HAP-1 (cell line): ENCODE measurements around the gene VAC14.
"Not testable (repeated sequence)": the region's sequence is repeated elsewhere in the genome, so short reads cannot be mapped to it uniquely, and the experiment has no call there.

Source experiments
- DNase-seq, 2 experiments: peaks; one replicate each; pipeline ENCODE4 v3.0.0-alpha.2; 2016 to 2020; ENCODE audit warnings: low spot score in 2 of 2
- H3K27me3 ChIP-seq: fragments of 250-450 bp; sonication (Bioruptor Pico); 2 replicates; pipeline ENCODE4 v1.5.1; 2020; ENCODE audit warnings: low read depth, mild to moderate bottlenecking, moderate library complexity
- H3K36me3 ChIP-seq: fragments of 250-450 bp; sonication (Bioruptor Pico); replicated peaks from 2 replicates; pipeline ENCODE4 v1.5.1; 2020; ENCODE audit warnings: mild to moderate bottlenecking
- H3K4me1 ChIP-seq: fragments of 250-450 bp; sonication (Bioruptor Pico); 2 replicates; pipeline ENCODE4 v1.5.1; 2020; ENCODE audit warnings: mild to moderate bottlenecking
- H3K4me3 ChIP-seq: fragments of 250-450 bp; sonication (Bioruptor Pico); 2 replicates; pipeline ENCODE4 v1.5.1; 2020; ENCODE audit warnings: mild to moderate bottlenecking, moderate library complexity
- H3K9me3 ChIP-seq: fragments of 250-450 bp; sonication (Bioruptor Pico); 2 replicates; pipeline ENCODE4 v1.5.1; 2020; ENCODE audit warnings: mild to moderate bottlenecking, moderate library complexity
- in situ Hi-C: fragments of 300-500 bp; cut with MboI; formaldehyde crosslinking; loops from 3 replicates; pipeline ENCODE4 v1.14.3; 2020; ENCODE audit warnings: low sequenced_read_pairs, inconsistent platforms, mixed read lengths

Gene VAC14

DNA sequence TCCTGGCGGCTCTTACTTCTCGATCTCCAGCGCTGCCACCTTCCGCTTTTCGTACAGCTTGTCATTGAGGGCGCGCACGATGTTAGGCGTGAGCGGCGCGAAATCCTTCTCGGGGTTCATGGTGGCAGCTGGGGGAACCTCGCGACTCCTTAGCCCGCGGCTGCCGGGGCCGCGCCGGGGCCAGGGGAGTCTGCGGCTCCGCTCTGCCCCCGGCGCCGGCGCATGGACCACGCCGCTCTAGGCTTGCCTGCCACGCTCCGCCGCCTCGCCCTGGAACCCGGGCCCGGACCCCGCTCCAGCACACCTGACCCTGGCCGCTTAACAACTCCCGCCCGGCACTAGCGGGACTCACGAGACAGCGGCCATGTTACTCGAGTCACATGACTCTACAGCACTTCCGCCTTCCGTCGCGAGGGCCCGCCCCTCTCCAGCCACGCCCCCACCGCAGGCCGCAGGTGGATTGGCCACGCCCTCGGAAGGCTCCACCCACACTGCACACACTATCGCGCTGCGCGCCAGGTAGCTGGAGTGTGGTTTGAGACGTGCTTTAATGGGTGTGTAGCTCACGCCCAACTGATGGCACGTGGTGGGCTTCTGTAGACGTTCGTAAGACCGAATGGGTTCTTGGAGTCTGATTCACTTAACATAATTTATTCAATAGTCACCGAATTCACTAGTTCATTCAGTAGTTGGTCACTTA, at the start of gene VAC14:
Gene VAC14 (minus strand): TSS at position 378 of the 700 bp plus-strand sequence. CDS start 258 bp downstream, at position 120.
- peak within 1 kb of the TSS; percentile 74 for H3K4me3 ChIP-seq
- peak; percentile 79 to 97 for DNase-seq
- no peaks in the 10 kb centered on the region for H3K36me3 ChIP-seq
- H3K9me3 ChIP-seq, result no peaks in the 10 kb centered on the region
- H3K27me3 ChIP-seq, result peaks cover 3% of the 10 kb centered on the region; the same call in 1 of the 2 replicates
- in situ Hi-C loops, result no loop called here
- peaks cover 8% of the 10 kb centered on the region for H3K4me1 ChIP-seq

DNA sequence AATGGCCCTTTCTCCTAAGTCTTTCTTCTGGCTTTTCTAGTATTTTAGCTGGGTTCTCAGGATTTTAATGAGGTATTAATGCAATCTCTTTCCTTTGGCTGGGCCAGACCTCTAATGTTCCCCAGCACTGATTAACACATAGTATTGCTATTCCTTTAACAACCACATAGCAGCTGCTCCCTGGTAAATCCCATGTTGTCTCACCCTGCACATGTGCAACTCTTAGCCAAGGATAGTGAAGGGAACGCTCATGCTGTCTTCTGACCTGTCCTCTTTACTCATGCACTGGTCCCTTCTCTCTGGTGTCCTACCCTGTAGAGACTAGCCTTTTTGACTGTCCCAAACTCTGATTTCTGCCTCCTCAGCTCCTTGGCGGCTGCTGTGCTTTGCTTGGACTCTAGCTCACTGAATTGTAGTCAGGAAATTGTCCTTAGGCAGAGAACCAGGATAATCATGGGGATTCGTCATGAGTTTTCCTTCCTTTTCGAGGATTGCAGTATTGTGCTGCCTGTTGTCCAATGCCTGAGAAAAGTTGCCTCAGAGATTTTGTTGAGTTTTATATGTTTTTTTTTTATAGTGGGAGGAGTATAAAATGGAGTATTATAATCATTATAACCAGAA, 22.6 kb upstream of the VAC14 start:
- H3K4me3 ChIP-seq, H3K4me1 ChIP-seq, H3K36me3 ChIP-seq, DNase-seq, H3K27me3 ChIP-seq, in situ Hi-C loops, H3K9me3 ChIP-seq: not testable (repeated sequence)

DNA sequence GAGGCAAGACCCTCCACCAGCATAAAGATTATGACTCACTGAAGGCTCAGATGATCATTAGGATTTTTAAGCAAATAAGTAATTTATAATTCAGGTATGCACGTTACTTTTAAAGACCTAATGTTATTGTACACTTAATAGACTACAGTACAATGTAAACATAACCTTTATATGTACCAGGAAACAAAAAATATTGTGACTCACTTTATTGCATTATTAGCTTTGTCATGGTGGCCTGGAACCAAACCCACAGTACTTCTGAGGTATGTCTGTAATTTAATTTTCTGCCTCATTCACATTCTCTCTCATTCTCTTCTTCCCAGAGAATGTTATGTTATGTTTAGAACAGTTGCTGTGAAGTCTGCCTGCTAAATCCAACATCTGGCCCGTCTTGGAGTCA, 21.8 kb upstream of the VAC14 start:
- H3K36me3 ChIP-seq, H3K9me3 ChIP-seq, H3K4me1 ChIP-seq, H3K4me3 ChIP-seq, H3K27me3 ChIP-seq, DNase-seq, in situ Hi-C loops: not testable (repeated sequence)

DNA sequence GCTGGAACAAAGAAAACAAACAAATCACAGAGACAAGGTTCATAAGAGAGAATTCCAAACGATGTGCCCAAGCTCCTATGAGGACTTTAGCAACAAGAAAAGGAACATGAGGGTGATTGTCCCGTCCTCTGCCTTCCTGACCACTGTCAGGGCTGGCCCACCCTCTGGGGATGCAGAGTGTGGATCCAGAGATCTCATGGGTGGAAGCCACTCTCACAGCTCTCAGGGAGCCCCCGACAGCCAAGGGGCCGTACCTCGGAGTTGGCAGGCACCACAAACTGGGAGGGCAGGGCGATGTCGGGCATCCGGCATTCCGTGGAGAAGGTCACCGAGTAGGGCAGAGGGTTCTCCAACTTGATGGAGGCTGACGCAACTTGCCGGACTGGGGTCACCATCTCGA, 17.1 kb upstream of the VAC14 start:
- H3K4me1 ChIP-seq, DNase-seq, in situ Hi-C loops, H3K4me3 ChIP-seq, H3K9me3 ChIP-seq, H3K27me3 ChIP-seq, H3K36me3 ChIP-seq: not testable (repeated sequence)

DNA sequence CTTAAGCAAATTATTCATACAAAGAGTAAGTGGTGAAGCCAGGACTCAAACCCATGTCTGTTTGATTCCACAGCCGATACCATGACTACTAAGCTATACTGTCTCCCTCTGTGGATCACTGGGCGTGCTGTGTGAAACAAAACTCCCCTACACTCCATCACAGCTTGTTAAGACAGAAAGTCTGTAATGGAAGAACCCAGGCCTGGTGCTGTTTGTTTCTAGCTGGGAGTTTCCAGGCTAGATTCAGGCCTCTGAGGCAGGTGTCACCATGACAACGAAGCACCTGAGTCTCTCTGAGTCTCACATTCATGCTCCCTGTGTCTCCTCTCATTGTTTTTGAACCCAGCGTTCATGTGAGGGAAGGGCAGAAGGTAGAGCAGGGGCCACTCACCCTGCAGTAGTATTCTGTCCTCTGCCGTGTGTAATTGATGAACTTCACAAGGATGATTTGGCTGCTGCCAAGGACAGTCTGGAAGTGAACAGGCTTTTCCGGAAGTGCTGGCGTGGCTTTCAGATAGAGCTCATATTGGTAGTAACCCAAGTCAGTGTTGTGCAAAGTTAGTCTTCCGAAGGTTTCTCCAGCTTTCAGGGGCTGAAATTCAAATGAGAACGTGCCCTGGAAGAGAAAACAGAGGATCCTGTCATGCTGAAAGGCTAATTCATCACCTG, 8.6 kb upstream of the VAC14 start:
- Histone ChIP-seq H3K9me3 (no peaks in the 10 kb centered on the region), H3K4me3 (no peak overlapping the region), H3K36me3 (no peaks in the 10 kb centered on the region), H3K27me3 (peaks cover 11% of the 10 kb centered on the region), H3K4me1 (no peaks in the 10 kb centered on the region)
- in situ Hi-C loops, result no loop called here
- no peak for DNase-seq

DNA sequence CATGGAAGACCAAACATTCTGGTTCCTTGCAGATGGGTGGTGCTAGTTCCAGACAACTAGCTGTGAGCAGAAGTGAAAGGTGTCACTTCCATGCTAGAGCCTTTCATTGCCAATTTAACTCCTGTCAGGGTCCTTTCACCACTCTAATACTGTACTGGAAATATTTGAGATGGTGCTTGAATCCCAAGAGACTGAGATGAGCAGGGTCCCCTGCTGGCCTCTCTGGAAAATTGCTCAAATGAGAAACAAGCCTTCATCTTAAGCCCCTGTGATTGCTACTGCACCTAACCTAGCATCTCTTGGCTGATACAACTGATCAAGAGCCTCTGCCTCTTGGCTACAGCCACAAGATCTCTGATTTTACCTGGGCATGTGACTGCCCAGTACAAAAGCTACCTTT, 7.4 kb upstream of the VAC14 start:
- H3K9me3 ChIP-seq, result no peaks in the 10 kb centered on the region
- no peaks in the 10 kb centered on the region for H3K36me3 ChIP-seq
- peaks cover 11% of the 10 kb centered on the region for H3K27me3 ChIP-seq
- in situ Hi-C loops, result no loop called here
- no peak overlapping the region for H3K4me3 ChIP-seq
- H3K4me1 ChIP-seq, result no peaks in the 10 kb centered on the region
- DNase-seq, result no peak

DNA sequence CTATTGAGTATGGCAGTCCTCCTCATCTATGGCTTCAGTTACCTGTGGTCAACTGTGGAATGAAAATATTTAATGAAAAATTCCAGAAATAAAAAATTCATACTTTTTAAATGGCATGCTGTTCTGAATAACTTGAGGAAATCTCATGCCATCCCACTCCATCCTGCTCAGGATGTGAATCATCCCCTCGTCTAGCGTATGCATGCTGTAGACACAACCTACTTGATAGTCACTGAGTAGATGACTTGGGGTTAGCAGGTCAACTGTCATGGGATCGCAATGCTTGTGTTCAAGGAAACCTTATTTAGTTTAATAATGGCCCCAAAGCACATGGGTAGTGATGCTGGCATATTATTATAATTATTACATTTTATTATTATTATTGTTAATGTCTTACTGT, 4.8 kb upstream of the VAC14 start:
- H3K9me3 ChIP-seq, result no peaks in the 10 kb centered on the region
- DNase-seq, result no peak
- in situ Hi-C loops, result no loop called here
- peaks cover 11% of the 10 kb centered on the region for H3K27me3 ChIP-seq
- no peak overlapping the region for H3K4me3 ChIP-seq
- peaks cover 3% of the 10 kb centered on the region for H3K4me1 ChIP-seq
- H3K36me3 ChIP-seq, result no peaks in the 10 kb centered on the region

DNA sequence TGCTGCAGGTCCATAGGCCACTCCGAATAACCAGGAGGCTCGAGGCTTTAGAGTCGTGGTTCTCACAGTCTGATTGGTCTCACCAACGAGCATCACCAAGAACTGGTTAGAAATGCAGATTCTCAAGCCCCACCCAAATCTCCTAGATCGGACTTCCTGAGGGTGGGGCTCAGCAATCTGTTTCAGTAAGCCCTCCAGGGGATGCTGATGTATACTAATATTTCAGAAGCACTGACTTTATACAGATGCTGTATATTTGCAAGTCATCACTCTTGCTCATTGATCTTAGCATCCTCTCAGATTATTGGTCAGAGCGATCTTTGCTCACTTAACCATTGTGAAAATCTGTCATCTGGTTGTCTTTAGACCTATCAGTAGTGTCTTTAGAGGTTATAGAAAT, 4.4 kb upstream of the VAC14 start:
- Histone ChIP-seq H3K9me3 (no peaks in the 10 kb centered on the region), H3K4me1 (peaks cover 3% of the 10 kb centered on the region), H3K4me3 (no peak overlapping the region), H3K27me3 (peaks cover 11% of the 10 kb centered on the region), H3K36me3 (no peaks in the 10 kb centered on the region)
- no peak for DNase-seq
- in situ Hi-C loops, result no loop called here

DNA sequence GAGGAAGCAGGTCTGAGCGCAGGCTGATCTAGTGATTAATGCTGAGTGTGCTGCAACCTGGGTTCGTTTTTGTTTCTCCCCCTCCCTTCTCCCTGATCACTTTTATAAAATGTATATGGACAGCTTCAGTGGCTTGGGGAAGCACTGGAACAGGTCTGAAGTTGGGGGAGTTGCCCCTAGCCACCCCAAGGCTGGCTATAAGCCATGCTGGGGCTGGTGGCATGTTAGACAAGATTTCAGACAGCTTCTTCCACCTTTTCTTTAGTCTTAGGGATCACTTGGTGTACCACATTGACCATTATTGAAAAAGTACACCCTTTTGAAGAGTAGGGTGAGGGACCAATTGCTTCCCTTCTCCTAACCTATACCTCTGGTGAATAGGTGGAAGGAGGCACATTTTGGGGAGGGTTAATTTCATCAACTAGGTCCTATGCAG, 3.8 kb upstream of the VAC14 start:
- in situ Hi-C loops, result no loop called here
- no peaks in the 10 kb centered on the region for H3K9me3 ChIP-seq
- DNase-seq, result no peak
- H3K4me1 ChIP-seq, result peaks cover 6% of the 10 kb centered on the region
- H3K4me3 ChIP-seq, result no peak overlapping the region
- no peaks in the 10 kb centered on the region for H3K36me3 ChIP-seq
- H3K27me3 ChIP-seq, result peaks cover 11% of the 10 kb centered on the region

DNA sequence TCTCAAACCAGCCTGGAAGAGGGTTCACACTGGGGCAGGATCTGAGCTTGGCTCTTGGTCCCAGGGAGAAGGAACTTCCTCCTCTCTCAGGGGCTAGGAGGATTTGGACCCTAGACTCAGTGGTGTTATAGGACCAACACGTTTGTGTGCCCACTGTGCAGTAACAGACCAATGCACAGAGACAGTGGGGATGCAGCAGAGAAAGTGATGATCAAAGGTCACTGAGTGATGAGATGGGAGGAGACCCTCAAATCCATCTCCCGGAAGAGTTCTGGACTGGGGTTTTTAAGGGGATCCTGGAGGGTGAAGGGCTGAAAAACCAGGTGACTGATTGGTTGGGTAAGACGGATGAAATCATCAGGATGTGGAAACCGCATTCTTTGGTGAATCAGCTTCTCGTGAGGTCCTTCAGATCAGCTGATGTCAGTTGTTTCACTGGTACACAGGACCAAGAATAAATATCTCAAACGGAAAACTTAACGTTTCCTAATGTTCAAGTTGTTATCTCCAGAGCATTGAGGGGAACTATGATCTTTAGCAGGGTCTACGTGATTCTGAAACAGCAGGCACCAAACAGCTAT, 3.3 kb upstream of the VAC14 start:
- Histone ChIP-seq H3K4me3 (no peak overlapping the region), H3K27me3 (peaks cover 11% of the 10 kb centered on the region), H3K4me1 (peaks cover 8% of the 10 kb centered on the region), H3K36me3 (no peaks in the 10 kb centered on the region), H3K9me3 (no peaks in the 10 kb centered on the region)
- in situ Hi-C loops, result no loop called here
- no peak for DNase-seq

DNA sequence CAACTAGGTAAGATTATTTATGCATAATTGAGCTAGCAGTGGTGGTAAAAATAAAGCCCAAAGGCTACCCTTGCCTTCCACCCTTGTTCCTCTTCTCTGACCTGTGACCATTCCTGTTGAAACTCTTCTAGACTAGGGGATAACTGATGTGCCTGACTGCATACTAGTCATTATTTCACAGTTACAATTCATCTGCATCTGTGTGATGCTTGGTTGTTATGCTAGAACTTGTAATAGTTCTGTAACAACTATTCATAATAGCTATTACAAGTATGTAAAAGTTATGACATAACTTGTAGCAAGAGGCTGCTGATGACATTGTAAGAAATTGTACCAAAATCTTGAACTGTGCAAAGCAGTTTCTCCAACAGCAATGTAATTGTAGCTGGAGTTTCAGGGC, 2.4 kb upstream of the VAC14 start:
- peaks cover 8% of the 10 kb centered on the region for H3K4me1 ChIP-seq
- no peaks in the 10 kb centered on the region for H3K9me3 ChIP-seq
- no peak for DNase-seq
- in situ Hi-C loops, result no loop called here
- no peak overlapping the region for H3K4me3 ChIP-seq
- peaks cover 9% of the 10 kb centered on the region; the same call in 1 of the 2 replicates for H3K27me3 ChIP-seq
- H3K36me3 ChIP-seq, result no peaks in the 10 kb centered on the region

DNA sequence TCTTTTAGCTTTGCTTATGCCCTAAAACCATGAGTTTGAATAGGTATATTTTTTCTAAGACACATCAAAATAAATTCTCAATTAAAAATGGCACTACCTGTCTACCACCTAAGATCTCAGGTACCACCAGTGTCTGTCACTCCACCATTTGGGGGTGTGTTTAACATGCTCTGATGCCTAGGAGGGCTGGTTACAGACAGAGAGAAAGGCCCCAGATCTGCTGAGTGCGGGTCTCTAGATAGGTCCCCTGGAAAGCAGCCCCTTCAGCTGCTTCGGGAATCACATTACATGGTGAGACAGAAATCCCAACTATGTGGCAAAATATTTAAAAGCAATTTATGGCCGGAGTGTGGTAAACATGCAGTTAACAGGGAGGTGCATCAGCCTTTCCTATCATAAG, 653 bp upstream of the VAC14 start:
- H3K27me3 ChIP-seq, result peaks cover 3% of the 10 kb centered on the region; the same call in 1 of the 2 replicates
- no peak for DNase-seq
- H3K4me3 ChIP-seq, result no peak overlapping the region; the same call in 1 of the 2 replicates
- in situ Hi-C loops, result no loop called here
- H3K36me3 ChIP-seq, result no peaks in the 10 kb centered on the region
- H3K9me3 ChIP-seq, result no peaks in the 10 kb centered on the region
- H3K4me1 ChIP-seq, result peaks cover 8% of the 10 kb centered on the region

DNA sequence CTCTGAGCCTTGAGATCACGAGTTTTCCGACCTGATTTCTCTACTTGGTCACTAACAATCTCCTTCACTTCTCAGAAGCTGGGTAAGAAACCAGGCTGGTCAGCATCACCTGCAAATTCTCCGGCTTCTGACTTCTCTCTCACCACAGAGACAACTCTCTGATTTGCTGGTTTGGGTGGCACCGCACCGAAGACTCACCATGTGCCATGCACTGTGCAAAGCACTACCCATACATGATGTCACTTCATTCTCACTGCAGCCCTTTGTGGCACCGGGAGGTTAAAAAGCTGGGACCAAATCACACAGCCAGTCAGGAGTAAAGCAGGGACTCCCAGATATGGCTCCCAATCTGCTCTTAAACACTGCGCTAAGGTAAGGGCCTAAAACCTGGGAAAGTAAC, 647 bp downstream of the VAC14 start:
- Histone ChIP-seq H3K4me1 (peaks cover 8% of the 10 kb centered on the region), H3K36me3 (no peaks in the 10 kb centered on the region), H3K27me3 (no peaks in the 10 kb centered on the region), H3K4me3 (peak overlapping the region; percentile 74), H3K9me3 (no peaks in the 10 kb centered on the region)
- in situ Hi-C loops, result no loop called here
- no peak for DNase-seq

DNA sequence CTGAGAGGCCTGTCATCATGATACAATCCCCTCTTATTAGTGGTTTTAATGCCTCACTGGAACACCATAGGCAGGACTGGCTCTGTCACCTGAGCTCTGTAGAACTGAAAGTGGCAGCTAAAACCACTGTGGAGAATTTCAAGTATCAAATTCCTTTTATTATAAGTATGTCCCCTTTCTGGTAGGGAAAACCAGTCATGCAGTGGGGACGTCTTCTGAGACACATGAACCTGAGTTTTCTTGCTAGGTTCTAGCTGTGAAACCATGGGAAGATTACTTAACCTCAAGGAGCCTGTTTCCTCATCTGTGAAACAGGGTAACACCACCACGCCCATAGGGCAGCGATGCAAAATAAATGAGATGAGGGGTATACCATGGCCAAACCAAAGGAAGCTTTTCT, 4.7 kb downstream of the VAC14 start:
- Histone ChIP-seq H3K36me3 (no peaks in the 10 kb centered on the region), H3K4me3 (no peak overlapping the region), H3K4me1 (peaks cover 7% of the 10 kb centered on the region), H3K27me3 (no peaks in the 10 kb centered on the region), H3K9me3 (no peaks in the 10 kb centered on the region)
- DNase-seq, result no peak
- in situ Hi-C loops, result no loop called here
